Amniotic epithelial cell (primary cell): ENCODE data around the gene PGLYRP4.
"Not testable (repeated sequence)": the region's sequence is repeated elsewhere in the genome, so short reads cannot be mapped to it uniquely, and the experiment has no call there.

Experiments used
- DNase-seq: peaks from one replicate; pipeline ENCODE4 v3.0.0-alpha.2; 2010; ENCODE audit warnings: low read depth

Gene PGLYRP4

GRCh38 chr1:153337980-153338853 is 10.4 kb downstream of the PGLYRP4 start:
- DNase-seq = no peak

- no peak for DNase-seq
Observed at GRCh38 chr1:153336650-153337049, 12.0 kb downstream of the PGLYRP4 start.

GRCh38 chr1:153333902-153334301 is 14.7 kb downstream of the PGLYRP4 start:
- DNase-seq = no peak

- no peak for DNase-seq
Observed at GRCh38 chr1:153324912-153325311, 23.7 kb downstream of the PGLYRP4 start.

- DNase-seq = no peak
Observed at GRCh38 chr1:153322568-153322967, 26.1 kb downstream of the PGLYRP4 start.

- DNase-seq = not testable (repeated sequence)
Observed at GRCh38 chr1:153318145-153318544, 30.5 kb downstream of the PGLYRP4 start.

- DNase-seq = not testable (repeated sequence)
Observed at GRCh38 chr1:153316013-153316412, 32.6 kb downstream of the PGLYRP4 start.

- not testable (repeated sequence) for DNase-seq
Observed at GRCh38 chr1:153314388-153314787, 34.3 kb downstream of the PGLYRP4 start.

GRCh38 chr1:153313288-153313687 is 35.4 kb downstream of the PGLYRP4 start:
- DNase-seq = no peak

GRCh38 chr1:153312570-153313186 is 36.0 kb downstream of the PGLYRP4 start, which contains the start of gene PGLYRP3:
Gene PGLYRP3 (minus strand): TSS chr1:153312952. CDS start chr1:153310665, 2,287 bp downstream.
- no peak for DNase-seq

GRCh38 chr1:153310526-153310925 is 38.1 kb downstream of the PGLYRP4 start:
- no peak for DNase-seq

GRCh38 chr1:153309441-153309840 is 39.2 kb downstream of the PGLYRP4 start:
- DNase-seq = no peak

GRCh38 chr1:153308540-153308939 is 40.1 kb downstream of the PGLYRP4 start:
- no peak for DNase-seq

- DNase-seq = no peak
Observed at GRCh38 chr1:153307221-153307600, 41.4 kb downstream of the PGLYRP4 start.

GRCh38 chr1:153306303-153307220 is 42.1 kb downstream of the PGLYRP4 start:
- no peak for DNase-seq

GRCh38 chr1:153305682-153306081 is 43.0 kb downstream of the PGLYRP4 start:
- DNase-seq = no peak

GRCh38 chr1:153302308-153302707 is 46.3 kb downstream of the PGLYRP4 start:
- no peak for DNase-seq

GRCh38 chr1:153293851-153294250 is 54.8 kb downstream of the PGLYRP4 start:
- DNase-seq = no peak

- no peak for DNase-seq
Observed at GRCh38 chr1:153293480-153293775, 55.2 kb downstream of the PGLYRP4 start.

- DNase-seq = no peak
Observed at GRCh38 chr1:153292740-153293479, 55.7 kb downstream of the PGLYRP4 start.

GRCh38 chr1:153292185-153292584 is 56.5 kb downstream of the PGLYRP4 start:
- no peak for DNase-seq

- DNase-seq = no peak
Observed at GRCh38 chr1:153291514-153291913, 57.1 kb downstream of the PGLYRP4 start.
